Astrocyte (in vitro differentiated cells and primary cell): ENCODE data around the gene SLC5A12.

Source experiments
- CTCF ChIP-seq: IDR thresholded peaks from 2 replicates; pipeline ENCODE4 v1.5.1; 2011; ENCODE audit warnings: low read depth, mild to moderate bottlenecking, inconsistent platforms, low read length, moderate library complexity; ENCODE audit not compliant: insufficient read depth
- EZH2 ChIP-seq: IDR thresholded peaks from 2 replicates; pipeline ENCODE4 v1.6.1; 2012; ENCODE audit warnings: mild to moderate bottlenecking, low read length, inconsistent platforms; ENCODE audit not compliant: insufficient read depth

GRCh38 chr11:26708736-26709456 is 13.0 kb downstream of the SLC5A12 start:
- TF ChIP-seq CTCF (no peak), EZH2 (no peak)
